ENCODE data around the gene ITPR1.

ITPR1 gene

DNA sequence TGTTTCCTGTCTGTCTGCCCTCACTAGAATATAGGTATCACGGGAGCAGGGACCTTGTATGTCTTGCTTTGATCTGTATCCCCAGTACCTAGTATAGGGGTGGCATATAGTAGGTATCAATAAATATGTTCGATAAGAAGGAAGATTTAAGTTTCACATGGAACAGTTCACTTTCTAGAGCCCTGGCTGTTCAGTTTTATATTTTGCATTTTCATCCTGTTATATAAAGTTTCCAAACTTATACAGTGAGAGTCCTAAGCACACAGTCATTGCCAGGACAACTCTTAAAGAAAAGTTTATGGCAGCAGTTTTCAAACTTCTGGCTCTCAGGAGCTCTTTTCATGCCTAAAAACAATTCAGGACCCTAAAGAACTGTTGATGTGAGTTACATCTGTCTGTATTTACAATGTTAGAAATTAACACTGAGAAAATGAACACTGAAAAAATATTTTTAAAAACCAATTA lies 13.4 kb downstream of the ITPR1 start:
- H3K27ac ChIP-seq: no peak overlapping the region
- H3K4me3 ChIP-seq: no peak overlapping the region

DNA sequence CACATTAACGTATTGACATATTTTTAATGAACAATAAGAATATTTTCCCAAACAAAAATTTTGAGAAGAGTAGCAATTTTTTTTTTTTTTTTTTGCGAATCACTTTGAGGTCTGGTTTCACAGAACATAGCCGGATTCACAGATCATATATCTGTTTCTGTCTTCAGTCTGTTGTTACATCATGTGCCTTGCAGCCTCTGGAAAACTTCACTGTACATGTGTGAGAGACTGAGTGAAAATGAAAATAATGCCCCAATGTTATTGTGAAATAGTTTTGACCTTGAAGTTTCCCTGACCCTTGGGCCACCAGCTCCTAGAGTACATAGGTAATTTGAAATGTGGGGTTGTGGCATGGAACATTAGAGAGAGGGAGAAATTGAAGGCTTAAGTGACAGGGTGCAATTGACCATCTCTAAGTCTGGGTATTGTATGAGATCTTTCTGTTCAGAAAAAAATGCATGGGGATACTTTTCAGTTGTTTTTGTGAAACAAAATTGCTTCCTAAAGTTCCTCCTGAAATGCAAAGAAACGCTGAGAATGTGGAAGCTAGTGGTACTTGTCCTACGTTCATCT lies 14.0 kb downstream of the ITPR1 start:
- H3K27ac ChIP-seq: no peak overlapping the region
- no peak overlapping the region for H3K4me3 ChIP-seq

DNA sequence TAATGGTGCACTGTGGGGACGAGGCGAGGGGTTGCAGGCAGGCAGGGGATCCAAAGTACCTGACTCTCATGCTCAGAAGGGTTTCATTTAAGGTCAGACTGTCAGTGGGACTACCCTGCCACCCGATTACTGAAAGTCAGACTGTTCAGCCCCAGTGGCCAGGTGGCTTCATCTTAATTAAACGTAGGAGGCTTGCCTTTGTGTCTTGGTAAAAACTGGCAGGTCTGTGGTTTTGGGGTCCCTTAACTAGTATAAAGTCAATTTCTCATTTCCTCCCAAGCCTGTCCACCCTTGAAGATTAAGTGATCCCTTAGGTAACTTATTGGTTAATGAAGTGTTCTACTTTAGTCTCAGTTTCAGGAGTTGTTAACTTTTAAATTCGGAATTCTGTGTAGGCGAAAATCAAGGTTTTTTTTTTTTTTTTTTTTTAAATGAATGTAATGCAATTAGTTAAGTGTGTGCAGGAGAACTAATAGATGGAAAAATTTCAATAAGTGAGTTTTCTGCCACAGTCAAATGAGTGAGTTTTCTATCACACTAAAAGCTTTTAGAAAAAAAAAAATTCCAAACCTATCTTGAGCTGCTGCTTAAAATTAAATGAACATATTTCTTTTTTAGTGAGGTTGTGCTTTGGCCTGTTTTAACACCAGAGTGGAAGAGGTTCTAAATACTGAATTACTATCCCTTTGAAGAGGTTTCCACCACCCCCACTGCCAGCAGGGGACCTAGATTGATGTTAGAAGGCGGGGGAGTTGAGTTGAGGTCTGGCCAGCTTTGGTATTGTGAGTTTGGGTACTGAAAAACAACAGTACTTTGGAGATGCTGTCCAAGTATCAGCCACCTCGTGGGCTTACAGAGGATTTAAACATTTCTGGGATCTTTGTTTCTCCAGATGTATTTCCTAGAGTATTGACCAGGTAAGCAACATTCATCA lies 15.2 kb downstream of the ITPR1 start:
- no peak overlapping the region for H3K4me3 ChIP-seq
- H3K27ac ChIP-seq: no peak overlapping the region

DNA sequence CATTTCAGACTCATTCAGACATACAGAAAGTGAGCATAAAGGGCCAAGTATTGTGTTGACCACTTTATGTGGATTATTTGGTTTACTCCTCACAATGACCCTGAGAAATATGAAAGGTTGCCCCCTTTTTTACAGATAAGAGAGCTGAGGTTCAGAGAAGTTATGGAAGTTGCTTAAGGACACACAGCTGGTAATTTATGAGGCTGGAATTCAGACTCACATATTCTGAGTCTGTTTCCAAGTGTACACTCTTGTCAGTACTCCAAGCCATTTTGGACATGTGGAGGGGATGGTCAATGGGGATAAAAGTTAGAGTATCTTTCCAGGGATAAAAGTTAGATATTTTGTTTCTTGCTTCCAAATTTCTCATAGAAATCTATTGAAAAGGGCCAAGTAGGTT lies 15.9 kb downstream of the ITPR1 start:
- Histone ChIP-seq H3K27ac (no peak overlapping the region), H3K4me3 (no peak overlapping the region)

DNA sequence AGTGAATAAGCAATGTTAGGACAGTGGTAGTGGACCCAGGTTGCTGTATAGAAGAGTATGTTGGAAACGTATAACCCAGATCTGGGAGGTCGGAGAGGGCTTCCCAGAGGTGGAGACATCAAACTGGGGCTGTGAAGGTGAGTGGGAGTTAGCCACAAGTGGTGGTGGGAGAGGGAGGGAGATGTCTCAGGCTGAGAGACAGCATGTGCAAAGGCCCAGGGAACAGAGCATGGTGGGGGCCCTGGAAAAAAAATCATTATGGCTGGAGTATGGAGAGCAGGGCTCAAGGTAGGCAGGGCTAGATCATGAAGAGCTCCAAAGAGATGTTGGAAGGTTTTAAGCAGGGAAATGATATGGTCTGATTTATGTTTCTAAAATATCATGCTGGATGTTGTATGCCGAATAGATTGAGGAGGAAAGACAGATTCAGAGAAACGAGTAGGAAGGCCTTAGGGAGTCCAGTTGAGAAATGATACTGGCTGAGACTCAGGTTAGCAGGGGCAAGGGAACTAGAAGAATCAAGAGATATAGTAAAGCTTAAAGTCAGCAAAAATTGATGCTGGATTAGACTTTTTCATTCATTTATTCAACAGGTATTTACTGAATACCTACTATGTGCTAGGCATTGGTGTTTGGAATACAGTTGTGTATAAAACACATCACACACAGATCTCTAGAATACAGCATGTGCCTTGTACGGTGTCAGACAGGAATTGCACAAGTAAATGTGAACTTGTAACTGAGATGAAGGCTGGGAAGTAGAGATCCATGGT lies 17.0 kb downstream of the ITPR1 start:
- no peak overlapping the region for H3K4me3 ChIP-seq
- H3K27ac ChIP-seq: no peak overlapping the region

DNA sequence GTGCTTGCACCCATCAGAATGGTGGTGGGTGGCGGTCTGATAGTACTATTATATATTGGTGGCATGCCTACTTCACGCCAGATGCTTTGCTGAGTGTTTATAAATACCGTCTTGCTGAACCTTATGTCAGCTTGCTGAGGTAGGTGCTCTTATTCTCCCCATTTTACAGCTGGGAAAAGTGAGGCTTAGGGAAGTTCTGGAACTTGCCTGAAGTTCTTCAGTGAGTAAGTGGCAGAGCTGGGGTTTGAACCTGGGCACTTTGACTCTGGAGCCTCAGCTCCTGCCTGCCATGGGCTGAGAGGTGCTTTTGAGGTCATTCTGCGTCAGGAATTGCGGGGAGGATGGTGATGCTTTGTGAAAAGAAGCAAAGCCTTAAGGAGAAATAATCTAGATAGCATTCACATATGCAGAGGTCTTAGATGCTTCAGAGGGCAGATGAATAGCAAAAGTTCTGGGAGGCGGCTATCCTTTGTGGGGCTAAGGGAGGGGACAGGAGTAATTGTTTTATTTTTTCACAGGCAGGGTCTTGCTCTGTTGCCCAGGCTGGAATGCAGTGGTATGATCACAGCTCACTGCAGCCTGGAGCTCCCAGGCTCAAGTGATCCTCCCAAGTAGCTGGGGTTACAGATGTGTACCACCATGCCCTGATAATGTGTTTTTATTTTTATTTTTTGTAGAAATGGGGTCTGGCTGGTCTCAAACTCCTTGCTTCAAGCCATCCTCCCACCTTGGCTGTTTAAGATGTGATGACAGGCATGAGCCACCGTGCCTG lies 18.5 kb downstream of the ITPR1 start:
- Histone ChIP-seq H3K27ac (no peak overlapping the region), H3K4me3 (no peak overlapping the region)

DNA sequence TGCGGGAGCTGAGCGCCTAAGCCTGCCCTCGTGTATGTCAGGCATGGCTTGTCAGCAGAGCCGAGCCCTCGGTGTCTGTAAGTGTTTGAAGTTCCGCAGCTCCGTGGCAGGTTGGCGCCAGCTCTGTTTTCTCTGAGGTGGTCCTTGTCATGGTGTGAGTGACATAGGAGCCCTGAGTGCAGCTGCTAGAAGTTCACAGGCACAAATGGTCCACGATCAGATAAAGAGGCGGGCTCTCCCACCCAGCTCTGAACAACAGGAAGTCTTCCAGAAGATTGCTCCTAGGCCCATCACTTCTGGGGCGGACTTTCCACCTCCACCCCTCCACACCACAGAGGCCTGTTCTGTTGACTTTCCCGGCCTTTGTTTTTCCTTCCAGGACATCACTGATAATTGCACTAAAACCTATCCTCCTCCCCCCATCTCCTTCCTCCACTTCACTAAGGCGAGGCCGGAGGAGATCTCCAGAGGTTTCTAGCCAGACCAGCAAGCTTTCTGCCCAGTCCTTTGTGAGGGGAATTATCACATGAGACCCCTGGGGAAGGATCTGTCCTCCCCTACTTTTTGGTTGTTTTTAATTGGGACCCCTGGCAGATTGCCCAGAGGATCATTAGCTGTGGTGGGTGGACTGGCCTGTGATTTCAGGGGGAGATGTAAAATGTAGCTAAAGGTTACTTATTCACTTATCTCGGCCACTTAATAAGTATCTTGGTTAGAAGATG lies 19.9 kb downstream of the ITPR1 start:
- Histone ChIP-seq H3K4me3 (no peak overlapping the region), H3K27ac (no peak overlapping the region)

DNA sequence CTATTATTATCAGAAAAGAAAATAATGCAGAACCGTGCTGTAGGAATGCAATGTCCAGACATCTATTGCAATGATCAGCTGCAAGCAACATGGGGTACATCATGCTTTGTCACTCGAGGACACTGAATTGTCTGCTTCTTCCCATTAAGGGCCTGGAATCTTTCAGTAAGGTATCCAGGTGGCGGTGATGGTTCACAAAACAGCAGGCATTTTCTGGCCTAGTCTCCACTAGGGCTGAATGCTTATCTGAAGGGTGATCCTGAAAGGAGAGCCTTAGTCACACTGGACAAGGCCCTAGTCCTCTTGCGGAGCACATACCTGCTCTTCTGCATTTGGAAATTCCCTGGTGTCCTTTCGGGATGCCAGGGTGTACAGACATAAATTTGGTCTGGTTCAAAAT lies 21.2 kb downstream of the ITPR1 start:
- no peak overlapping the region for H3K27ac ChIP-seq
- H3K4me3 ChIP-seq: no peak overlapping the region

DNA sequence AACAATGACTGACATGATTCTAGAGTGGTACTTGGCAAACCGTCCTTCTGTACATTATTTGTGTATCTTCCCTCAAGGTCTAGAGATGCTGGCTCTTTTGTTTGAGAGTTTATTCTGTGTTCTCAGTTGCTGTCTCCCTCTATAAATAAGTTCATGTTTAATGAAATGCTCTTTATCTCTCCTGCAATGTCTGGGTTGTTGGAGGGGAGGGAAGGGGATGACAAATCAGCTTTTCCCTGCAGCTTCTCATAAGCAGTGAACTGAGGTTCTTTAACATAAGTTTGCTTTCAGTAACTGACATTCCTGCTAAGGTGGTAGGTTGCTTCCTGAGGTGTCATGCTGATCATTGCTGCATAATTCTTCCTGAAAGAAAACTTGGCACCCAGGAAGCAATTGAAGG lies 21.8 kb downstream of the ITPR1 start:
- Histone ChIP-seq H3K4me3 (no peak overlapping the region), H3K27ac (no peak overlapping the region)

DNA sequence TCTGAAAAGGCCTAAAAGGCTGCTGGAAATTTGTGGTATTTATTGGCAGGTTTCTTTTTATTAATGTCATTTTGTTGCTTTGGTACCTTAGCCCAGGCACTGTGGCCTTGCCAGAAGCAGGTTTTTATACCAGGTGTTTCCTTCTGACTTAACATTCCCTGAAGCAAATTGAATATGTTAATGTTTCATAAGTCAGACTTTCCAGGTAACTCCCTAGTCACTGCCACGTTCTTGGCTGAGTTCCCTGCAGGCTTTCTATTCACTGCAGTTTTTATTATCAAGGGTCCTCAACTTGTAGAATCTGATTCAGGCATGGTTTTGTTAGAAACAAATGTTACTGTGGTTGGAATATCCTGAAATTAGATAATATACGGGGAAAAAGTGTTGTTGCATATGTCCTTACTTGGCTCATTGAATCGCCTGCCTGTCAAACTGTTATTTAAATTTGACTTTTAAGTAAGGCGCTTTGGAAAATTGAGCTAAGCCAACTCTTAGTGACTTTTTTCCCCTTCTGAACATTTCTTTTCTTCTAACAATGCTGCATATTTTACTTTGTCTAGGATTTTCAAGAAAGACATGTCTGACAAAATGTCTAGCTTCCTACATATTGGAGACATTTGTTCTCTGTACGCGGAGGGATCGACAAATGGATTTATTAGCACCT lies 22.9 kb downstream of the ITPR1 start:
- no peak overlapping the region for H3K4me3 ChIP-seq
- no peak overlapping the region for H3K27ac ChIP-seq

DNA sequence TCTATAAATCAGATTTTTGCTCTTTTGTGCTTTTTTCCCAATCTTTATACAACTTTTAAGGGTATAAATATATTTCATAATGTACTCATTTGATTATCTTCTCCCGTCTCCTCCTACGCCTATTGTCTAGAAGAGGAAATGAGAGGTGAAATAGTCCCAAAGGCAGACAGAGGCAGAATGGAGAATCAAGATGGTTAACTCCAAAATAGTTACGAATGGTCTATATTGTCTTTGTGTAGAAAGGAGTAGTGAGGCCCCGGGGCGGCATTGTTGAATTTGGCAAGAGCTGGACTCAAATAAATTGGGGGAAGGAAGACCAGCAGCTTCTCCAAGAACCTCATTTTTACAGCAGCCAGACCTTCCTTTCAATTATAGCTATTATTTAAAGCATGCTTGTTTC lies 23.9 kb downstream of the ITPR1 start:
- Histone ChIP-seq H3K4me3 (no peak overlapping the region), H3K27ac (peak overlapping the region in 4 of 21 experiments; percentile 28 to 78 (median 44))

DNA sequence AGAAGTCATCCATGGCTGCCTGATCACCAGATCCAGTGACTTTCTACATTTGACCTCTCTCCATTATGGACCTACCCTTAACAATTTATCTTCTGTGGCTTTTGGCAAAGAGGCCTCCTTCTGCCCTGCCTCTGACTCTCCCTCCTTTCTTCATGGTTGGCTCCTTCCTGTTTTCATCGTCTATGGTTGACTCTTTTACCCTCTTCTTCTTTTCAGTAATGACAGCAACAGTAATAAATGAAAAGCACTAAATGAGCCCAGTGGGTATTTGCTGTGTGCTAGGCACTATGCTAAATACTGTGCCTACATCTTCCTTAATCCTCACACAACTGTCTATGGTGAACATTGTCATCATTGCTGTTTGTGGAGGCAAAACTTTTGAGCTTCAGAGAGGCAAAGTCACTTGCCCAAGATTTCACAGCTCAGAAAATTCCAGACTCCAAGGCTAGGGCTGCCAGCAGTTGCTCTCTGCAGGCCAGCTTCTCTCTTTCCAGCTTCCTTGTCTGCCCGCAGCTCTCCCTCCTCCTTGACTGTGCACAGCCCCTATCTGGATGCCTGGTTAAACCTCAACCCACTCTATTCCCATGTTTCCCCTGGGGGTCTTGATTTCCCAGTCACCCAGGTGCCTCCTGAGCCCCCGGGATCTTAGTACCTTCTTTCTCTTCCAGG lies 24.6 kb downstream of the ITPR1 start:
- peak overlapping the region in 9 of 21 experiments; percentile 0 to 78 (median 28) for H3K27ac ChIP-seq

DNA sequence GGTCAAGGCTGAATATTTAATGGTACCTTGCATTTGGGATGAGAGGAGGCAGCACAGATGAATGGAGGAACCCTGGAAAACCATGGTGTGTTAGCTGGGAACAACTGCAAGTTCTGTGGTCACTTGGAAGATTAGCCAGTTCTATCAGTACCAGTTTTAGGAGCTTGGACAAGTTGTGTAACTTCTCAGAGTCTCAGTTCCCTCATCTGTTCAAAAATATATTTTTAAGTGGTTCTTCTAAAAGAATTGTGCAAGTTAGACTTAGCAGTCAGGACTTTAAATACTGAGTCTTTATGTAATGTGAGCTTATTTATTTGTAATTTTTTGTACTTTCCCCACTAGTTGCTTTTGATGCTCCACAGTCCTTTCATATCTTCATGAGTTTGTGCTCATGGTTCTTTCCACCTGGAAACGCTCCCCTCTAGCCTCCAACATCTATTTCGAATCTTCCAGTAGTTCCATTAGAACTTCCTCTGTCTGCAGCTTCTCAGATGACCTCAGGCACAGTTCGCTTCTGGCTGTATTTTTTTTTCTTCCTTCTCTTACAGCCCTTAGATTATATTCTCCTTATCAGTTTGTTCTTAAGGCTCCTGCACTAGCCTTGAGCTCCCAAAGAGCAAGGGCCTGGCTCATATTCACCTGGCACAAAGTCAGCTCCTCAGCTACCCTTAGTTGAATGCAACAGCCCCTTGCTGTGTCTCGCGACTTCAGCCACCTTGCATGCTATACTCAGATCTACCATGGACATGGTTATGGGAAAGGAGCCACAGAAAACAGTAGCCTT lies 27.1 kb downstream of the ITPR1 start:
- Histone ChIP-seq H3K4me3 (no peak overlapping the region), H3K27ac (peak overlapping the region in 2 of 21 experiments; percentile 31 to 43)

More for the DNA sequence above, 24.6 kb downstream of the ITPR1 start:
- no peak overlapping the region for H3K4me3 ChIP-seq

DNA sequence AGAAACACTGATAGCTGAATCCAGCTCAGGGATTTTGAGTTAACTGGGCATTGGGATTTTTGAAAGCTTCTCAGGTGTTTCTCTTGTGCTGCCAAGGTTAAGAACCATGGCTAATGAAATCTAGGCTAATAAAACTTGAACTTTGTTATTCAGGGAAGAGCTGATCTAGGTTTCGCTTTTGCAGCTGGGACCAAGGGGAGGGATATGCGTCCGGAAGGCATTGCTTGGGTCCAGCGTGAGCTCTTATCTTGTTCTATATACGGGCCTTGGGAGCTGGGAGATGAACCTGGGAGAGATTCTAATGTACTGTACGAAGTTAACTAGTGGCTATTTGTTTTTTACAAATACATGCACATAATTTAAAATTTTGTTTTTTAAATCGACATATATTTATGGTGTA lies 29.8 kb downstream of the ITPR1 start:
- H3K27ac ChIP-seq: no peak overlapping the region
- no peak overlapping the region for H3K4me3 ChIP-seq

DNA sequence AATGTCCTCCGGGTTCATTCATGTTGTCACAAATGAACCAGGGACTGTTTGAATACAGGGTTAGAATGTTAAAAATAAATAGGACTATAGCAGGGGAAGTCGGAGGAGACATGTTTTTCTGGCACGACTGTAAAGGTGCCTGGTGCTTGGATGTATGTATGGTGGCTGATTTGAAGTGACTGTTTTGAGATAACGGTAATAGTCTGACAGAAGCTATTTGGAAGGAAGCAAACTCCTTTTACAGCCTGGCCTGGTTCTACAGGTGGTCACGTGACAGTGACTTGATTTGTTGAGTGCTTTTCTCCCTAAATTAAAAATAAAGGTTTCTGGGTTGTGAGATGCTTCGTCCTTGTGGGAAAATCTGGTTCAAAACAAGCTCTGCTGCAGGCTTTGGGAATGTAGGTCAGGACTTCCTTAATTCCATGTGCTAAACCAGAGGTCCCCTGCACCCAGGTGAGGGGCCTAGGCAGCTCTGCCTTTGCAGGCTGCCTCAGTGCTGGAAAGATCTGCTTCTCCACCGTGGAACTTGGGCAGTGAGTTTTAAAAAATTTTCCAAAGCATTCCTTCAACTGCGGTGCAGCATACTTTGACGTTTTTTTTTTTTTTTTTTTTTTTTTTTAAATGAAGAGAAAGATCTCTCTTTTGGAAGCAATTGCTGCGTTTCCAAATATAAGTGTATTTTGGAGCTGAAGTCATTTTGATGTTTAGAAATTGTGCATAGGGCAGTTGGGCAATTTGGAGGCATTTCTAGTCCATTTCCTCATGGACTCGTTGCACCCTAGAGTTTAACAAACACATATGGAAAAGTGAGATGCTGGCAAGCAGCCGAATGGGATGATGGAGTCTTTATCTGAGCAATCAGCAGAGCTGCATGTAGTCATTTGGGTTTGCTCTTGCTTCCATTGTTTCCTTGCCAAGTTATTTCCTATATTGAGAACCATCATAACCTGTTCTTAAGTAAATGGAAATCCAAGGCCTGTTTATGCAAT lies 30.9 kb downstream of the ITPR1 start:
- no peak overlapping the region for H3K27ac ChIP-seq

DNA sequence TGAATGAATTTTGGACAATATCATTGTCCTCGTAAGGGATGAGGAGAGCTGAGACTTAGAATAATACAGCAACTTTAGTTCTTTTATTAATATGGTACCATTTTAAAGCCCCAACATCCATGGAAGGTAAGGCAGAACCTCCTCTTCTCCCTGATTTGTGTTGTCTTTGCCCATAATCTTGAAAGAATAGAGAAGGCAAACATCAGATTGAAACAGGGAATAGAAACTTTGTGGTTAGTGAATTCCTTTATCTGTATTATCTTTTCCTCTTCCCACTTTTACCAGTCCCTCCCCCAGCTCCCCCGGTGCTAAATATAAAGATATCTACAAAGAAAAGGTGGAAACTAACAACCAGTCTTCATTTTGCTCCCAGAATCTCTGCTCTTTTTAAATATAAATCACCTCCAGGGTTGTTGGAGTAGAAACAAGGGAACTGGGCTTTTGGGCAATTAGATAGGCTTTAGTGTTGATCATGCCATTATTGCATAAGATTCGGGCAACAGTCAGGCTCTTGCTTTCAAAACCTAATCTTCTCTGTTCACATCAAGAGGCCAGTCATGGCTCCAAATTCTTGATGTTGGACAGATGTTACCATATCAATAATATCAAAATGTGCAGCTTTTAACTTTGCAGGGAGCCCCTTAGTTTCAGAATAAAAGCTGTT lies 32.5 kb downstream of the ITPR1 start:
- no peak overlapping the region for H3K27ac ChIP-seq
- no peak overlapping the region for H3K4me3 ChIP-seq

More for the DNA sequence above, 30.9 kb downstream of the ITPR1 start:
- no peak overlapping the region for H3K4me3 ChIP-seq
